Measurements from ENCODE around the gene DTNBP1. TPM values are rescaled to one million over a fixed set of nuclear protein-coding genes. Genes with fewer than 3 reads are reported as not detected.

Gene DTNBP1
- total RNA-seq, 1 donor from 2014 or later: 3.6 TPM

DNA sequence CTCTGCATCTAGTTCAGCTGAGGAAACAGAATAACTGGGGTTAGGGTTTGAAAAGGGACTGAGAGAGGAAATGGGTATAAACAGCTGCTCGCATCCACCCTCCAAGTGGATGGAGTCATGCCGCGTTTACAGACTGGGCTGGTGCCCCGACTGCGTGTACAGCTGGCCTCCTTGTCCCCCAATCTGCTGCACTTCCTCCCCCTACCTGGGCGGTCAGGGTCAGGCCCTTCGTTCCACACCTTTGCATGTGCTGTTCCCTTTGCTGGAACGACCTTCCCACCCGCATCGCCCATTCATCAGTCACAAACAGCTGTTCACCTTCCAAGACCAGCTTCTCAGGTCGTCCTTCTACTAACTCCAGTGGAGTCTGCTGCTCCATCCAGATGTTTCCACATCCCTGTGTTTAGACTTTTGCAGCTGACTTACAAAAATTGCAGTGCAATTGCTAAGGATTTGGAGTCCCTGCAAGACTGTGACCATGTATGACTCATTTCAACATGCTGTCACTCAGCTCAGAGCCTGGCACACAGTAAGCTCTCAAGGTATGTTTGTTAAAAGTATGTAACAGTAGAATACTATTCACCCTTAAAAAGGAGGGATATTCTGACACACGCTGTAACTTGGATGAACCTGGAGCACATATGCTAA lies 129.3 kb downstream of the DTNBP1 start:
- no peak for DNase-seq (ENCODE audit: low spot score)

GRCh38 chr6:15531973-15532372 lies 130.9 kb downstream of the DTNBP1 start:
- no peak for DNase-seq (ENCODE audit: low spot score)

GRCh38 chr6:15530411-15530810 lies 132.4 kb downstream of the DTNBP1 start:
- DNase-seq (ENCODE audit: low spot score): no peak

GRCh38 chr6:15528870-15529269 lies 134.0 kb downstream of the DTNBP1 start:
- DNase-seq (ENCODE audit: low spot score): no peak

DNA sequence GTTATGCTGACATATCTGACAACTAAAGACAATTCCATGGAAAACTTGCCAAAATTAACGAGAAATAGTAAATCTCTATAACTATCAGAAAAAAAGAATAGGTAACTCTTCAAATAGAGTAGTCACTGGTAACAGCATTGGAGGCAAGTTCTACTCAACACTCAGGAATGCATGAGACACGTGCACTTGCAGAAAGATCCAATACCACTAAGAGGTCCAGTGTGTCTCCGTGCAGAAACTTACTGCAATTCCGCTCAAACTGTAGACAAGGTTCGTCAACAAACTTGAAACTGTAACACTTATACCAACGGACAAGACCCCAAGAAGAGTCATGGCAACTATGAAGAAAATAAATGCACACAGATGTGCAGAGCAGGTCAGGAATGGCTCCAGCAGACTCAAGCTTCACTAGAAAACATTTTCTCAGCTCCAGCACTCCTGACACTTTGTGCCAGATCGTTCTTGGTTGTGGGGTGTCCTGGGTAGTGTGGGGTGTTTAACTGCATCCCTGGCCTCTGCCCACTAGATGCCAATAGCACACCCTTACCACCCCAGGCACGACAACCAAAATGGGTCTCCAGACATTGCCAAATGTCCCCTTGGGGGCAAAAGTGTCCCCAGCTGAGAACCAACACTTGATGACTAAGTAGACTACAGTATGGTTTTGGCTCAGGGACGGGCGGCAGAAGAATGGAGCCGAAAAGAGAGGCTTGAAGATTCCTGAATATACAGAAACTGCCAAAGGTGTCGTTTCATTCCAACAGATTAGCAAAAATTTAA lies 134.8 kb downstream of the DTNBP1 start:
- no peak for DNase-seq (ENCODE audit: low spot score)

GRCh38 chr6:15526212-15526701 lies 136.6 kb downstream of the DTNBP1 start:
- DNase-seq (ENCODE audit: low spot score): no peak

- no peak for DNase-seq (ENCODE audit: low spot score)
Observed at GRCh38 chr6:15524861-15525401, 137.9 kb downstream of the DTNBP1 start.

DNA sequence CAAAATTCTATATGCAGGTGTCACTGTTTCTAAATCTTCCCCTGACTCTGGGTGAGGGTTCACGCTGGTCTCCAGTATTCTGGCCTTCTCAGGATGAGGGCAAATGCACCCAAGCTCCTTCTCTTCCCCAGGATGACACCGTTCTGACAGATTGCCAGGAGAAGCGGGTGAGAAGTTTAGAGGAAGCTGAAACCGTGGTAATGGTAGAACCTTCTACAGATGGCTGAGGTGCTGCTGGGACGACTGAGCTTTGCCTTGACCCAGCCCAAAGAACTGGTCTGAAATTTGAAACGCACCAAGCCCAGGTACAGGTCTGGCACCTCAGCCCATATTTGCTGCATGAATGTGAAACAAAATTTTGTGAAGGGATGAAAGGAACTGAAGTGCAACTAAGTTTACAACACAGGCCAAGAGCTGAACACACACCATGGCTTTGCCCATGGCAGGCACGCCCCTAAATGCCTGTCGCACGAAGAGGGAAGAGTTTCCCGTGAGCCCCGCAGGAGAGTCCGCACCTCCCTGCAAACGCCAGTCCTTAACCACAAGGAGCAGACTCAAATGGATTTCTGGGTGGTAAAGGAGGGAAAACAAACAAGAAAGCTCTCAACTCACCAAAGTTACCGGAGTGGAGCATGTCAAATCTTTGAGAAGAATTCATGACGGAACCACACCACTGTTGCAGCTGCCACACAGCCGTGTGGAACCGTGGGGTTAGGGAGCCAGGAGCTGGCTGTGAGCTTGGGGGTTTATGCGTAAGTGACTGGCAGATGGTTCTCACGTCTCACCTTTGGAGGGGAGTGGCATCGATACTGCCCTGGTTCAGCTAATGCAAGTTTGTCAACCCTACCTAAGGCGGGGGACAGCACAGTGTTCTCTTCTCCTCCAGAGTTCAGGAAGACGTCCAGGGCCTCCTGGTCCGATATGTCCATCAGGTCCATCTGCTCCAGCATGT lies 138.9 kb downstream of the DTNBP1 start:
- DNase-seq (ENCODE audit: low spot score): no peak

- DNase-seq (ENCODE audit: low spot score): no peak
Observed at GRCh38 chr6:15522856-15523529, 139.8 kb downstream of the DTNBP1 start.

GRCh38 chr6:15522427-15522826 lies 140.4 kb downstream of the DTNBP1 start:
- no peak for DNase-seq (ENCODE audit: low spot score)

- DNase-seq (ENCODE audit: low spot score): no peak
Observed at GRCh38 chr6:15522026-15522425, 140.8 kb downstream of the DTNBP1 start.

GRCh38 chr6:15521582-15521981 lies 141.2 kb downstream of the DTNBP1 start:
- DNase-seq (ENCODE audit: low spot score): no peak

DNA sequence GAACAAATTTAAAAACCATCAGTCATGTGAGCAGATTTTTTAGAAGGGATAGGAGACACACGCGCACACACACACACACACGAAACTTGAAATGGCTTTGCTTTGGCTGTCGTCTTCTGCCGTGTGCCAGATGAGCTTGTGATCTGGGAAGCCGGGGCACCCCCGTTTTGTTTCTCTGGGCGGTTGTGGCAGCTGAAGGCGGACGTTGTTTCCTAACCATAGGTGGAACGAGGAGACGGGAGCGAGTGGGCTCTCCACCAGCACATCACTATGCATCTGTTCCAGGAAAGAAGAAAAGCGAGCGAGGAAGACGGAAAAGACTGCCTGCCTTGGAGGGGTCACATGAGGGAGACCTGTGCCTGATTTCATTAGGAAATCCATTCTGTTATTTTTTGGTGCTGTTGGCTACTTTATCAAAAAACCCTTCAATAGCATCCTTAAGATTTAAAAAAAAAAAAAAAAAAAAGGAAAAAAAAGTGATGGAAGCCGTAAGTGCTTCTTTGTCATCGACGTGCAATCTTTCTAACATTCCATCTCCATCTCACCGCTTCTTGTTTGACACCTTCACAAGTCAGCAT lies 142.1 kb downstream of the DTNBP1 start:
- DNase-seq (ENCODE audit: low spot score): no peak

- DNase-seq (ENCODE audit: low spot score): no peak
Observed at GRCh38 chr6:15519681-15520080, 143.1 kb downstream of the DTNBP1 start.

DNA sequence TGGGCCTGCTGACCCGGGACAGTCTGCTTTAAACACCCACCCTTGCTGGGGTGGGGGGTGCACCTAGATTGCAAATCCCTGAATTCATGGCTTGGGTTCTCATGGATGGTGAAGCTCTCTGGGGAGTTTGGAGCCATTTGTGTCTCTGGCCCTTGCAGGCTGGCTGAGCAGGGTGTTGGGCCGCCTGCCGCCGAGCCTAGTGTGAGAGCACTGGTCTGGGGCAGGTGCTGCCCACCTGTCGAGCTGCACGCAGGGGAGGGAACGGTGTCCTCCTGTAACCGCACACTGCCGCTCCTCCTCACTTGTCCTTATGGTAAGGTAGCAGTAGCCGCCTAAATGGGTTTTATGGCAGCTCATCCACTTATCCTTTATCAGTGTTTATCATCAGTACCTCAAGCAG lies 143.9 kb downstream of the DTNBP1 start:
- no peak for DNase-seq (ENCODE audit: low spot score)

DNA sequence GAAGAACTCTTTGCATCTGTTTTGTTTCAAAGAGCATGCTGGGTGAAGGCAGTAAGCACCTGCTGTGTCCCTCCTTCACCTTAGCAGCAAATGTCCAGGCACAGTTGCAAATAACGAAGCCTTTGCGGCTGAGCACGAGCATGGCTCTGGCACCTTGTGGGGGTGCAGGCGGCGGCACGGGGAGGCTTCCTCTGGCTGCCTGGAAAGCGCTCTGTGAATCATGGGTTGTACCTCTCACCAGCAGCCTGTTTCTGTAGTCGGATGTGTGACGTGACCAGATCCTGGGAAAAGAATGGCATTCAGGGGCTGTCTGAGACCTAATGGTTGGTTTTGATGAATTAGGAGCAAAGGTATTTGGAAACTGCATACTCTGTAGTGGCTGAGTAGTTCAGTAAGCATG lies 144.8 kb downstream of the DTNBP1 start:
- DNase-seq (ENCODE audit: low spot score): no peak

GRCh38 chr6:15517600-15517999 lies 145.2 kb downstream of the DTNBP1 start:
- DNase-seq (ENCODE audit: low spot score): no peak

GRCh38 chr6:15516923-15517560 lies 145.8 kb downstream of the DTNBP1 start:
- no peak for DNase-seq (ENCODE audit: low spot score)

DNA sequence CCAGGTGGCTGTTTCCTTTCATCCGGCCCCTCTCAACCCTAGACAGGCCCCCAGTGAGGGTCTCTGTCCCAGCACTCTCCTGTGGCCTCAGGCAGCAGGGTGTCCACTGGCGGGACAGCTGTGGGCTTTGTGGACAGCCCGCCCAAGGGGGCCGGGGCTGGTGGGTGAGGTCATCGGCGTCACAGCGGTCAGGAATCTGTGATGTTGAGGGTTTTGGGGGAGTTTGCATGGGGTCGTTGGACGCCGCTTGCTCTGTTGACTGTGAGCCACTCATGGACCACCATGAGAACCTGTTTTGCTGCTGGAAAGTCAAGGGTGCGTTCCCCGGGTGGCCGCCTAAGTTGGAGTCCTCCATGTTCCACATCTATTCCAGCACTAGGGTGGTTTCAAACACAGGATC lies 146.4 kb downstream of the DTNBP1 start:
- no peak for DNase-seq (ENCODE audit: low spot score)

DNA sequence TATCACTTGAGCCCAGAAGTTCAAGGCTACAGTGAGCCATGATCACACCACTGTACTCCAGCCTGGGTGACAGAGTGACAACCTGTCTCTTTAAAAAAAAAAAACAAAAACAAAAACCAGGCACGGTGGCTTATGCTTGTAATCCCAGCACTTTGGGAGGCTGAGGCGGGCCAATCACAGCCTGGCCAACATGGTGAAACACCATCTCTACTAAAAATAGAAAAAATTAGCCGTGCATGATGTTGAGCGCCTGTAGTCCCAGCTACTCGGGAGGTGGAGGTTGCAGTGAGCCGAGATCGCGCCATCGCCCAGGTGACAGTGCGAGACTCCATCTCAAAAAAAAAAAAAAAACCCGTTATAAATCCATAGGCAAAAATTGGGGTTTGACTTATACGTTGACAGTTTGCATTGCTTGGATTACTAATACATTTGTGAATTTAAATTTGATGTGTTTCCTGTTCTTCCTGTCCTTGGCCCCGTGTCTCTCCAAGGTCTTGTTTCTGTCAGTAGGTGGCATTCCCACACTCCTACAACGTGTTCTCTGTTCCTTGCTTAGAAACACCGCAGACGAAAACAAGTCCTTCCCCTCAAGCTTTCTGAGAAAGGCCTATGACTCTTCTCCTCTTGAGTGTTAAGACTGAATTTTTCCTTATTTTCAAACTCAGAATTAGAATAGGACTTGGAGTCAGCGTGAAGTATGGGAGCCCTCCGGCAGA lies 147.0 kb downstream of the DTNBP1 start:
- DNase-seq (ENCODE audit: low spot score): no peak
